GM12873 (cell line): ENCODE data around the gene C2orf74.

ENCODE experiments used
- TF ChIP-seq, protein P1 (sequence below): IDR thresholded peaks from 2 replicates; pipeline ENCODE4 v1.5.1; 2012; ENCODE audit warnings: low read depth, mild to moderate bottlenecking, moderate library complexity, low read length, control low read depth; ENCODE audit not compliant: insufficient read depth; ENCODE audit errors: missing control alignments

Gene C2orf74

DNA sequence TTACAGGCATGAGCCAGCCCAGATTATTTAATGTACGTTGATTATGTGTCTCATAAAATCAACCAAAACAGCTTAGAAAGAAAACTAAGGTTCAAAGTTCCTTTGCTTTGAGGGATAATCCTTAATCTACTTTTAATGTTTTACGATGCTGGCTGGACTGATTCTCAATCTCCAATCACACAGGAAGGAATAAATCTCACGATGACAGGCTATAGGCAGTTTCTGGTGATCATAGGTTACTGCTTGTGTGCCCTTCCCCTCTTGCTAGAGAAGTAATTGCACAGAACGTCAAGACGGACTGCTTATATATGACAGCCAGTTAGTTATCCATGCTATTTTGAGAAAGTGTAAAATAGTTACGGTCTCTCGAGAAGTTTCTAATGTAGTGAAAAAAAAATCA, 43.1 kb downstream of the C2orf74 start:
- TF ChIP-seq, protein P1, sequence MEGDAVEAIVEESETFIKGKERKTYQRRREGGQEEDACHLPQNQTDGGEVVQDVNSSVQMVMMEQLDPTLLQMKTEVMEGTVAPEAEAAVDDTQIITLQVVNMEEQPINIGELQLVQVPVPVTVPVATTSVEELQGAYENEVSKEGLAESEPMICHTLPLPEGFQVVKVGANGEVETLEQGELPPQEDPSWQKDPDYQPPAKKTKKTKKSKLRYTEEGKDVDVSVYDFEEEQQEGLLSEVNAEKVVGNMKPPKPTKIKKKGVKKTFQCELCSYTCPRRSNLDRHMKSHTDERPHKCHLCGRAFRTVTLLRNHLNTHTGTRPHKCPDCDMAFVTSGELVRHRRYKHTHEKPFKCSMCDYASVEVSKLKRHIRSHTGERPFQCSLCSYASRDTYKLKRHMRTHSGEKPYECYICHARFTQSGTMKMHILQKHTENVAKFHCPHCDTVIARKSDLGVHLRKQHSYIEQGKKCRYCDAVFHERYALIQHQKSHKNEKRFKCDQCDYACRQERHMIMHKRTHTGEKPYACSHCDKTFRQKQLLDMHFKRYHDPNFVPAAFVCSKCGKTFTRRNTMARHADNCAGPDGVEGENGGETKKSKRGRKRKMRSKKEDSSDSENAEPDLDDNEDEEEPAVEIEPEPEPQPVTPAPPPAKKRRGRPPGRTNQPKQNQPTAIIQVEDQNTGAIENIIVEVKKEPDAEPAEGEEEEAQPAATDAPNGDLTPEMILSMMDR, result no peak

DNA sequence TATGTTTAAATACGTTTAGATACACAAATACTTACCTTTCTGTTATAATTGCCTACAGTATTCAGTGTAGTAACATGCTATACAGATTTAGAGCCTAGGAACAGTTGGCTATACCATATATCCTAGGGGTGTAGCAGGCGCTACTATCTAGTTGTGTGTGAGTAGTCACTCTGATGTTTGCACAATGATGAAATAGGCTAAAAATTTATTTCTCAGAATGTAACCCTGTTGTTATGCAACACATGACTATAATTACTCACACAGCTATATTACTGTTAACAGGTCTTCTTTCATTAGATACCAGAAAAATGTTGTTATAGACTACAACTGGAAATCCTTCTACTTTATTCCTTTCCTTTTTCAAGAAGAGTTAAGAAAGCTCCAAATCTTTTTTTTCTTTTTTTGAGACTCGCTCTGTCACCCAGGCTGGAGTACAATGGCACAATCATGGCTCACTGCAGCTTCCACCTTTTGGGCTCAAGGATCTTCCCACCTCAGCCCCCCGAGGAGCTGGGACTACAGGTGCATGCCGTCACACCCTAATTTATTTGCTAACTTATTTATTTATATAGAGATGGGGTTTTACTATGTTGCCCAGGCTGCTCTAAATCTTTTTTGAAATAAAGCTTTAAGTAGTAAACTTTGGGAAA, 48.5 kb downstream of the C2orf74 start:
- TF ChIP-seq, protein P1, result no peak

DNA sequence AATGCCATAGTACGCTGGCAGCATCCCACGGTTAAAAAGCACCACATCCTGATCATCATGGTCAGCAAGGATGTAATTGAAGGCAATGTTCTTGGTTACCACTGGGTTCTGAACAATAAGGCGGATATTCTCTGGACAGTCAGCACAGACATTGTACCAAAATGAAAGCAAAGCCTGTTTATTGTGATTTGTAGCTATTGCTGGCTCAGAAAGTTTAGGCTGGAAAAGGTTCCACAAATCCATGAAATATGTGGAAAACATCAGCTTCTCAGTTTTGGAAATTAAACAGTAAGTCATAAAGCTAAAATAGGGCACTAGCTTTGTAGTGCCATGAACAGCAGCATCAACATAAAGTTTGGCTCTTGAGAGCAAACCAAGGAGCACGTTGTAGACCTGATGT, 52.2 kb downstream of the C2orf74 start:
- TF ChIP-seq, protein P1, result no peak
